CD4-positive, CD25-positive, alpha-beta regulatory T cell (primary cell): ENCODE results near the gene NF2. TPM values are rescaled to one million over a fixed set of nuclear protein-coding genes. Genes with fewer than 3 reads are reported as not detected.
"Not testable (repeated sequence)": the region's sequence is repeated elsewhere in the genome, so short reads cannot be mapped to it uniquely, and the experiment has no call there.

Source experiments
- ATAC-seq, 2 donors: fragments of 150-1000 bp; cut with Tn5 transposase; one replicate each; pipeline ENCODE4 v1.10.0; 2021; ENCODE audit warnings: low read depth in 2 of 2, moderate number of reproducible peaks in 2 of 2, moderate library complexity in 1 of 2
- DNase-seq, 3 donors: peaks; one replicate each; pipeline versions ENCODE4 v3.0.0 to v3.0.0-alpha.2; 2012 to 2022; ENCODE audit warnings: mixed read lengths in 1 of 3
- H3K27ac ChIP-seq: one replicate; pipeline ENCODE4 v1.7.0; 2013; ENCODE audit warnings: mild to moderate bottlenecking, low read length; ENCODE audit not compliant: insufficient read depth, poor library complexity, severe bottlenecking
- H3K27me3 ChIP-seq: one replicate; pipeline ENCODE4 v1.7.0; 2013; ENCODE audit warnings: low read length; ENCODE audit not compliant: control insufficient read depth, insufficient read depth
- H3K36me3 ChIP-seq: one replicate; pipeline ENCODE4 v1.7.0; 2013; ENCODE audit warnings: mild to moderate bottlenecking, low read length, moderate library complexity; ENCODE audit not compliant: control insufficient read depth, insufficient read depth
- H3K4me1 ChIP-seq: 2 replicates; pipeline ENCODE4 v1.7.0; 2013; ENCODE audit warnings: mild to moderate bottlenecking, low read length; ENCODE audit not compliant: insufficient read depth, control insufficient read depth, poor library complexity, severe bottlenecking
- H3K4me3 ChIP-seq: one replicate; pipeline ENCODE4 v1.7.0; 2013; ENCODE audit warnings: low read depth, mild to moderate bottlenecking, low read length, moderate library complexity
- H3K9me3 ChIP-seq, 2 experiments: 1 replicate in 1 of 2; 2 replicates in 1 of 2; pipeline ENCODE4 v1.7.0; 2013; ENCODE audit warnings: low read length in 2 of 2, mild to moderate bottlenecking in 1 of 2, moderate library complexity in 1 of 2; ENCODE audit not compliant: control insufficient read depth in 2 of 2
- H3K27ac Mint-ChIP-seq, 3 donors: one replicate each; pipeline ENCODE4 v1.8.0; 2020 to 2022; ENCODE audit warnings: mild to moderate bottlenecking in 3 of 3, mixed read lengths in 3 of 3, moderate library complexity in 2 of 3
- H3K27me3 Mint-ChIP-seq: one replicate; pipeline ENCODE4 v1.8.0; 2022; ENCODE audit warnings: mild to moderate bottlenecking, mixed read lengths
- H3K36me3 Mint-ChIP-seq: one replicate; pipeline ENCODE4 v1.8.0; 2020; ENCODE audit warnings: mixed read lengths
- H3K4me1 Mint-ChIP-seq, 4 donors: one replicate each; pipeline ENCODE4 v1.8.0; 2020 to 2022; ENCODE audit warnings: mixed read lengths in 4 of 4, mild to moderate bottlenecking in 1 of 4
- H3K4me3 Mint-ChIP-seq, 4 donors: one replicate each; pipeline ENCODE4 v1.8.0; 2020 to 2022; ENCODE audit warnings: mild to moderate bottlenecking in 4 of 4, mixed read lengths in 4 of 4, moderate library complexity in 3 of 4
- H3K9me3 Mint-ChIP-seq, 7 donors: one replicate each; pipeline ENCODE4 v1.8.0; 2020 to 2022; ENCODE audit warnings: mixed read lengths in 7 of 7, mild to moderate bottlenecking in 3 of 7, moderate library complexity in 2 of 7
- polyA plus RNA-seq, 4 donors: library from polyadenylated mRNA; unstranded; fragments of 300-500 nt; fragmentation: Illumina TruSeq; gene quantifications; one replicate each; pipeline ENCODE4 v1.2.3, GENCODE V29; 2021
- total RNA-seq: library from RNA; stranded (reverse); gene quantifications from one replicate; pipeline ENCODE4 v1.2.3, GENCODE V29; 2022

NF2 gene
- total and polyA plus RNA-seq, 5 donors from 2014 or later, result 16.4 to 31.6 (median 20.0) TPM

GRCh38 chr22:29584975-29585374 is 18.5 kb upstream of the NF2 start:
- H3K27ac Mint-ChIP-seq, result no peak overlapping the region
- DNase-seq, result no peak
- no peaks in the 10 kb centered on the region for H3K9me3 Mint-ChIP-seq

GRCh38 chr22:29586193-29586705 is 17.2 kb upstream of the NF2 start:
- H3K27me3 Mint-ChIP-seq, H3K4me1 ChIP-seq, H3K9me3 Mint-ChIP-seq, H3K36me3 Mint-ChIP-seq, H3K4me3 ChIP-seq, ATAC-seq, H3K27ac ChIP-seq, H3K9me3 ChIP-seq, H3K4me3 Mint-ChIP-seq, H3K27me3 ChIP-seq, DNase-seq, H3K36me3 ChIP-seq: not testable (repeated sequence)
- Mint-ChIP-seq H3K27ac (peak overlapping the region in 2 of 3 donors; percentile 20 to 74), H3K4me1 (peaks cover 4 to 19% (median 13%) of the 10 kb centered on the region in 4 donors)

More at GRCh38 chr22:29584975-29585374, 18.5 kb upstream of the NF2 start:
- peaks cover 8% of the 10 kb centered on the region for H3K4me1 ChIP-seq
- Mint-ChIP-seq H3K4me1 (peaks cover 2 to 24% (median 14%) of the 10 kb centered on the region in 4 donors), H3K4me3 (no peak overlapping the region), H3K36me3 (no peaks in the 10 kb centered on the region), H3K27me3 (no peaks in the 10 kb centered on the region)
- ATAC-seq, result no peak
- H3K27ac ChIP-seq, result no peak overlapping the region
- H3K27me3 ChIP-seq, result no peaks in the 10 kb centered on the region
- H3K36me3 ChIP-seq, result no peaks in the 10 kb centered on the region
- no peaks in the 10 kb centered on the region for H3K9me3 ChIP-seq
- no peak overlapping the region for H3K4me3 ChIP-seq

- no peak overlapping the region for H3K4me3 Mint-ChIP-seq
- H3K27ac ChIP-seq, result no peak overlapping the region
- no peaks in the 10 kb centered on the region for H3K36me3 ChIP-seq
- H3K27me3 ChIP-seq, result no peaks in the 10 kb centered on the region
- ATAC-seq (no peak), DNase-seq (no peak)
- no peak overlapping the region for H3K4me3 ChIP-seq
- no peaks in the 10 kb centered on the region for H3K9me3 Mint-ChIP-seq
- peaks cover 7% of the 10 kb centered on the region for H3K4me1 ChIP-seq
- H3K9me3 ChIP-seq, result no peaks in the 10 kb centered on the region
- H3K27me3 Mint-ChIP-seq, result no peaks in the 10 kb centered on the region
- H3K4me1 Mint-ChIP-seq, result peaks cover 4 to 13% (median 8%) of the 10 kb centered on the region in 4 donors
- no peaks in the 10 kb centered on the region for H3K36me3 Mint-ChIP-seq
- peak overlapping the region in 2 of 3 donors; percentile 35 to 89 for H3K27ac Mint-ChIP-seq
Observed at GRCh38 chr22:29587938-29588699, 15.3 kb upstream of the NF2 start.

- H3K4me3 Mint-ChIP-seq, result no peak overlapping the region
- Histone ChIP-seq H3K27me3 (no peaks in the 10 kb centered on the region), H3K4me3 (no peak overlapping the region), H3K36me3 (no peaks in the 10 kb centered on the region), H3K9me3 (no peaks in the 10 kb centered on the region), H3K4me1 (peaks cover 7% of the 10 kb centered on the region), H3K27ac (no peak overlapping the region)
- ATAC-seq (no peak), DNase-seq (no peak)
- no peaks in the 10 kb centered on the region for H3K27me3 Mint-ChIP-seq
- peaks cover 5 to 14% (median 9%) of the 10 kb centered on the region in 4 donors for H3K4me1 Mint-ChIP-seq
- H3K27ac Mint-ChIP-seq, result no peak overlapping the region
- no peaks in the 10 kb centered on the region for H3K9me3 Mint-ChIP-seq
- no peaks in the 10 kb centered on the region for H3K36me3 Mint-ChIP-seq
Observed at GRCh38 chr22:29593923-29594322, 9.5 kb upstream of the NF2 start.

- not testable (repeated sequence) for ATAC-seq, H3K4me3 Mint-ChIP-seq, H3K9me3 ChIP-seq, H3K4me3 ChIP-seq, H3K9me3 Mint-ChIP-seq, DNase-seq, H3K4me1 ChIP-seq, H3K27ac ChIP-seq, H3K27me3 ChIP-seq, H3K36me3 Mint-ChIP-seq, H3K27me3 Mint-ChIP-seq, H3K36me3 ChIP-seq, H3K27ac Mint-ChIP-seq
- peaks cover 5 to 14% (median 9%) of the 10 kb centered on the region in 4 donors for H3K4me1 Mint-ChIP-seq
Observed at GRCh38 chr22:29594447-29594846, 9.0 kb upstream of the NF2 start.

- Histone ChIP-seq H3K4me3 (peak overlapping the region; percentile 47), H3K27ac (no peak overlapping the region), H3K9me3 (no peaks in the 10 kb centered on the region), H3K36me3 (no peaks in the 10 kb centered on the region), H3K4me1 (no peaks in the 10 kb centered on the region), H3K27me3 (no peaks in the 10 kb centered on the region)
- no peaks in the 10 kb centered on the region for H3K27me3 Mint-ChIP-seq
- H3K36me3 Mint-ChIP-seq, result no peaks in the 10 kb centered on the region
- ATAC-seq (no peak), DNase-seq (no peak)
- H3K9me3 Mint-ChIP-seq, result no peaks in the 10 kb centered on the region
- H3K4me1 Mint-ChIP-seq, result peaks cover 0 to 5% (median 2%) of the 10 kb centered on the region in 4 donors
- H3K27ac Mint-ChIP-seq, result no peak overlapping the region
- no peak overlapping the region for H3K4me3 Mint-ChIP-seq
Observed at GRCh38 chr22:29596408-29596807, 7.0 kb upstream of the NF2 start.

GRCh38 chr22:29597871-29598683 is 5.4 kb upstream of the NF2 start:
- peak overlapping the region in 1 of 4 donors; percentile 87 for H3K4me3 Mint-ChIP-seq
- not testable (repeated sequence) for DNase-seq, H3K36me3 Mint-ChIP-seq, H3K4me1 ChIP-seq, H3K9me3 Mint-ChIP-seq, H3K4me1 Mint-ChIP-seq, H3K36me3 ChIP-seq, H3K27me3 Mint-ChIP-seq, H3K27me3 ChIP-seq, H3K4me3 ChIP-seq, H3K9me3 ChIP-seq, H3K27ac ChIP-seq, ATAC-seq
- peak overlapping the region in 2 of 3 donors; percentile 37 to 56 for H3K27ac Mint-ChIP-seq
